Endodermal cell (in vitro differentiated cells): Measurements from ENCODE around the gene MTUS2. TPM values are rescaled to one million over a fixed set of nuclear protein-coding genes. Genes with fewer than 3 reads are reported as not detected.

Experiments used
- DNase-seq: peaks from one replicate; pipeline ENCODE4 v3.0.0-alpha.2; 2017
- H3K27ac ChIP-seq: 2 replicates; pipeline ENCODE4 v1.5.1; 2013; ENCODE audit warnings: mild to moderate bottlenecking, low read depth, low read length, moderate library complexity
- H3K27me3 ChIP-seq: 2 replicates; pipeline ENCODE4 v1.6.1; 2013; ENCODE audit warnings: mild to moderate bottlenecking, low read length, moderate library complexity; ENCODE audit not compliant: insufficient read depth, control insufficient read depth, poor library complexity, severe bottlenecking
- H3K36me3 ChIP-seq: 2 replicates; pipeline ENCODE4 v1.7.0; 2013; ENCODE audit warnings: mild to moderate bottlenecking, low read length, moderate library complexity; ENCODE audit not compliant: control insufficient read depth, insufficient read depth
- H3K4me1 ChIP-seq: one replicate; pipeline ENCODE4 v1.7.0; 2013; ENCODE audit warnings: low read length; ENCODE audit not compliant: control insufficient read depth, insufficient read depth
- H3K4me3 ChIP-seq: 2 replicates; pipeline ENCODE4 v1.5.1; 2013; ENCODE audit warnings: mild to moderate bottlenecking, low read length, moderate library complexity
- H3K9ac ChIP-seq: 2 replicates; pipeline ENCODE4 v1.6.1; 2013; ENCODE audit warnings: mild to moderate bottlenecking, low read length, moderate library complexity; ENCODE audit not compliant: poor library complexity, severe bottlenecking; ENCODE audit errors: extremely low read depth
- H3K9me3 ChIP-seq: 2 replicates; pipeline ENCODE4 v1.6.1; 2013; ENCODE audit warnings: mild to moderate bottlenecking, low read length, moderate library complexity; ENCODE audit not compliant: control insufficient read depth
- H3K27ac Mint-ChIP-seq: 2 replicates; pipeline ENCODE4 v1.8.0; 2020; ENCODE audit warnings: mixed read lengths
- H3K27me3 Mint-ChIP-seq: 2 replicates; pipeline ENCODE4 v1.8.0; 2021; ENCODE audit warnings: mild to moderate bottlenecking, mixed read lengths; ENCODE audit not compliant: insufficient read depth
- H3K36me3 Mint-ChIP-seq: 2 replicates; pipeline ENCODE4 v1.8.0; 2020; ENCODE audit warnings: low read depth, mixed read lengths
- H3K4me1 Mint-ChIP-seq: 2 replicates; pipeline ENCODE4 v1.8.0; 2020; ENCODE audit warnings: mixed read lengths
- H3K4me3 Mint-ChIP-seq: 2 replicates; pipeline ENCODE4 v1.8.0; 2020; ENCODE audit warnings: mild to moderate bottlenecking, moderate library complexity, mixed read lengths
- H3K9me3 Mint-ChIP-seq: 2 replicates; pipeline ENCODE4 v1.8.0; 2020; ENCODE audit warnings: mild to moderate bottlenecking, mixed read lengths
- WGBS, 2 experiments: methylation state at CpG; one replicate each; pipeline versions ENCODE4 v1.1.5 to v1.1.7; 2013; ENCODE audit warnings: missing lambda C conversion rate in 2 of 2, mixed read lengths in 1 of 2; ENCODE audit not compliant: insufficient coverage in 1 of 2, insufficient read length in 1 of 2; 5-methylcytosine and 5-hydroxymethylcytosine counted together
- total RNA-seq, 2 donors: library from RNA; stranded (reverse); fragmentation: NEBNext Ultra II Directional in 1 of 2; extraction: Animal tissue kit (Norgen Biotek cat#: 25700) in 1 of 2; gene quantifications; 2 replicates in 1 of 2; 3 replicates in 1 of 2; pipeline ENCODE4 v1.2.1, GENCODE V29; 2021
- TF ChIP-seq, protein P1 (sequence below): fragments of 200-600 bp; sonication (generic); conservative IDR thresholded peaks from 2 replicates; pipeline ENCODE4 v1.5.0; 2021; ENCODE audit warnings: antibody characterized with exemption, mild to moderate bottlenecking

The MTUS2 gene
- total RNA-seq, 2 donors from 2014 or later: 1.2 to 1.3 TPM

DNA sequence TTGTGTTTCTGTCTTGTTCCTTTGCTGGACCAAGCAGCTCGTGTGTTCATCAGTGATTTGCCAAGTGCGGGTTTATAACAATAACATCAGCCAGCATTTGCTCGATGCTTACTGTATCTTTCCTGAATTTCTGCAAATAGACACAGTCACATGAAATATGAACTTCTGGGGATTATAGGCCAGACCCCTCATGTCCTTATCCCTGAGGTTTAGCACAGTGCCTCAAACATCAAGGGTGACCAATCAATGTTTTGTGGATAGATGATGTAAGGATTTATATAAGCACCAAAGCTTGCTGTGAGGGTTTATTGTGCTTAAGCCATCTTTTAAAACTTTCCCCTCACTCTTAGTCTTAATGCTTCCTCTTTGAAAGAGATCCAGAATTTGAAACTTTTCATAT lies 451.5 kb downstream of the MTUS2 start:
- Histone ChIP-seq H3K27ac (no peak overlapping the region), H3K9me3 (peaks cover 35% of the 10 kb centered on the region), H3K27me3 (no peaks in the 10 kb centered on the region), H3K4me1 (no peaks in the 10 kb centered on the region), H3K36me3 (no peaks in the 10 kb centered on the region), H3K4me3 (no peak overlapping the region), H3K9ac (no peak overlapping the region)
- Mint-ChIP-seq H3K36me3 (no peaks in the 10 kb centered on the region), H3K27me3 (no peaks in the 10 kb centered on the region), H3K4me3 (no peak overlapping the region), H3K9me3 (peaks cover 8% of the 10 kb centered on the region), H3K4me1 (no peaks in the 10 kb centered on the region), H3K27ac (no peak overlapping the region)
- DNase-seq: no peak
- WGBS, 2 experiments: 43 to 52% methylated on average over 3 of the region's 3 CpGs
- TF ChIP-seq, protein P1, sequence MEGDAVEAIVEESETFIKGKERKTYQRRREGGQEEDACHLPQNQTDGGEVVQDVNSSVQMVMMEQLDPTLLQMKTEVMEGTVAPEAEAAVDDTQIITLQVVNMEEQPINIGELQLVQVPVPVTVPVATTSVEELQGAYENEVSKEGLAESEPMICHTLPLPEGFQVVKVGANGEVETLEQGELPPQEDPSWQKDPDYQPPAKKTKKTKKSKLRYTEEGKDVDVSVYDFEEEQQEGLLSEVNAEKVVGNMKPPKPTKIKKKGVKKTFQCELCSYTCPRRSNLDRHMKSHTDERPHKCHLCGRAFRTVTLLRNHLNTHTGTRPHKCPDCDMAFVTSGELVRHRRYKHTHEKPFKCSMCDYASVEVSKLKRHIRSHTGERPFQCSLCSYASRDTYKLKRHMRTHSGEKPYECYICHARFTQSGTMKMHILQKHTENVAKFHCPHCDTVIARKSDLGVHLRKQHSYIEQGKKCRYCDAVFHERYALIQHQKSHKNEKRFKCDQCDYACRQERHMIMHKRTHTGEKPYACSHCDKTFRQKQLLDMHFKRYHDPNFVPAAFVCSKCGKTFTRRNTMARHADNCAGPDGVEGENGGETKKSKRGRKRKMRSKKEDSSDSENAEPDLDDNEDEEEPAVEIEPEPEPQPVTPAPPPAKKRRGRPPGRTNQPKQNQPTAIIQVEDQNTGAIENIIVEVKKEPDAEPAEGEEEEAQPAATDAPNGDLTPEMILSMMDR: no peak

DNA sequence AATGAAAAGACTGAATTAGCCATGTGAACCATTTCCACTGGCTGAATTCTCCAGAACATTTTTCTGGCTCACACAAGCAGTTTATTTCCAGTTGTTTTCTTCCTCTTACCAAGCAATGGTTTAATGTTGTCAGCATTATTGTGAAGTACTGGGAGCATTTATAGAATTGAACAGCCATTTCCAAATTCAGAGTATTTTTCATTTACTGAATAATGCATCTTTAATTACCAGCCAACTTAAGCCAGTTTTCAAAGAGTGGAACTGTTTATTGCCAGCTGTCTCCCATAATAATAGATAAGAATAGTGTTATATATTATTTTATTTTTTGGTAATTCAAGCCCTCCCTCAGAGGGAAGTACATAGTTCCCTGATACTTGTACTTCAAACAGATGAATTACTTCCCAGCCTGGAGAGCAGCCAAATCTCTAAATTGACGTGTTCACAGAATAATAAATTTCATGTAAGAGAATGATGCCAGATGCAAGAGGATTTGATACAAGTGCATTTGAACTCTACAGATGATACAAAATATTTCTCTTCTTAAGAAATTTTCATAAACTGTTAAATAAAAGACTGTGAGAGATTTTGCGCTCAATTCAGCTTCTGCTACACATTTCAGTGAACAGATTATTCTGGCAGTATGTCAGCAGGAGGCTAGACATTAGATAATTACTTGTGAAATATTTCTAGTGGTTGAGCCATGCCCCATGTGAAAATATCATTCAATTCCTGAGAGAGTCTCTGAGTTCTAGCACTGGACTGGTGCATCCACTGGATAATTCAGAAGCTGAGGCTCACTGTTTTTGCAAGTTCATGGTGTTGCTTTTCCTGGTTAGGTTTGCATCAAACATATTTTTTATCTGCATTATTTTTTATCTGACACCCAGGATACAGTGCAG lies 459.5 kb downstream of the MTUS2 start:
- H3K27ac Mint-ChIP-seq: no peak overlapping the region
- H3K36me3 Mint-ChIP-seq: no peaks in the 10 kb centered on the region
- peaks cover 6% of the 10 kb centered on the region for H3K9me3 Mint-ChIP-seq
- Histone ChIP-seq H3K27me3 (no peaks in the 10 kb centered on the region), H3K36me3 (no peaks in the 10 kb centered on the region), H3K9me3 (peaks cover 19% of the 10 kb centered on the region), H3K4me3 (no peak overlapping the region), H3K9ac (no peak overlapping the region), H3K27ac (no peak overlapping the region), H3K4me1 (no peaks in the 10 kb centered on the region)
- DNase-seq: no peak
- peaks cover 26% of the 10 kb centered on the region for H3K4me1 Mint-ChIP-seq
- H3K4me3 Mint-ChIP-seq: no peak overlapping the region
- TF ChIP-seq, protein P1: no peak
- WGBS, 2 experiments: 67 to 96% methylated on average over 1 to 2 of the region's 2 CpGs
- H3K27me3 Mint-ChIP-seq: peaks cover 6% of the 10 kb centered on the region

DNA sequence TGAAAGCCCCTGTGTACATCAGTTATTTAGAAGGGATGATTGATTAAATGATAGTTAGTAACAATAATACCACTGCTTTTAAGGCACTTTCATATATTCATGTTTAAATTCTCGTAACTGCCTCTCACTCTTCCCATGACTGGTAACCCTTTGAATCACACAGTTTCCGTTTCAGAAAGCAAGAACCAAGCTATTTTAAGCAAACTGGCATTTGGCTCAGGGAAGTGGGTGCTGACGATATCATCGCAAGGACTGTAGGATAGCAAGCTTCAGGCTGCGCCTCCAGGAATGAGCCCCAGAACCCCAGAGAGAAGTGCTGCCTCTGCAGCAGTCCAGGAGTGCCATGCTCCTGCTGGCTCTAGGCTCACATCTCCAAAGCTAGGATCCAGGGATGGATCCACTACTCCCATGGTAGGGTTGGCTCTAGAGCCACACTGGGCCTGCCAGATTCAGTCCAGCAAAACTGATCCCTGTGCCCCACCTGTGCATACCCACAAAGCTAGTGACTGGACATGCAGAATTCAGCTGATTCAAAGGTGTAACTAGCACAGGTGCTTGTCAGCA lies 461.9 kb downstream of the MTUS2 start:
- no peak overlapping the region for H3K9ac ChIP-seq
- H3K4me3 ChIP-seq: no peak overlapping the region
- TF ChIP-seq, protein P1: no peak
- no peak overlapping the region for H3K27ac Mint-ChIP-seq
- H3K36me3 Mint-ChIP-seq: no peaks in the 10 kb centered on the region
- DNase-seq: no peak
- no peak overlapping the region for H3K27ac ChIP-seq
- H3K9me3 Mint-ChIP-seq: no peaks in the 10 kb centered on the region
- H3K36me3 ChIP-seq: no peaks in the 10 kb centered on the region
- 91 to 100% methylated on average over 3 to 5 of the region's 5 CpGs for WGBS, 2 experiments
- peaks cover 34% of the 10 kb centered on the region for H3K4me1 Mint-ChIP-seq
- no peaks in the 10 kb centered on the region for H3K4me1 ChIP-seq
- H3K27me3 Mint-ChIP-seq: peaks cover 11% of the 10 kb centered on the region
- H3K4me3 Mint-ChIP-seq: no peak overlapping the region
- H3K27me3 ChIP-seq: no peaks in the 10 kb centered on the region
- peaks cover 18% of the 10 kb centered on the region for H3K9me3 ChIP-seq
